Keratinocyte (primary cell): ENCODE results near the gene ELF1. TPM values are rescaled to one million over a fixed set of nuclear protein-coding genes. Genes with fewer than 3 reads are reported as not detected.
A peak's percentile ranks its signal among the peaks of the same experiment; 100 is the strongest.

ENCODE experiments used
- DNase-seq: peaks from one replicate; pipeline ENCODE4 v3.0.0-alpha.2; 2011; ENCODE audit warnings: low read depth, missing footprints, low spot score
- FAIRE-seq: peaks from 2 replicates; lab custom pipeline; 2011; peaks lifted over from hg19 to GRCh38; lab: Jason Lieb, UNC
- H2AFZ ChIP-seq: 2 replicates; pipeline ENCODE4 v1.6.0; 2012; ENCODE audit warnings: low read length, control low read depth, inconsistent platforms; ENCODE audit not compliant: control insufficient read depth
- H3K27ac ChIP-seq: 2 replicates; pipeline ENCODE4 v1.5.1; 2011; ENCODE audit warnings: low read length; ENCODE audit not compliant: control insufficient read depth, insufficient read depth
- H3K27me3 ChIP-seq: 3 replicates; pipeline ENCODE4 v1.6.0; 2011; ENCODE audit warnings: low read length; ENCODE audit not compliant: control insufficient read depth, insufficient read depth; ENCODE audit errors: extremely low read depth
- H3K36me3 ChIP-seq, 2 experiments: 2 replicates in 1 of 2; 3 replicates in 1 of 2; pipeline ENCODE4 v1.5.1; 2011; ENCODE audit warnings: low read length in 2 of 2, mild to moderate bottlenecking in 1 of 2; ENCODE audit not compliant: control insufficient read depth in 2 of 2, insufficient read depth in 2 of 2; ENCODE audit errors: extremely low read depth in 1 of 2
- H3K4me1 ChIP-seq: 3 replicates; pipeline ENCODE4 v1.5.1; 2011; ENCODE audit warnings: low read length; ENCODE audit not compliant: control insufficient read depth, insufficient read depth; ENCODE audit errors: extremely low read depth
- H3K4me2 ChIP-seq: 3 replicates; pipeline ENCODE4 v1.6.0; 2011; ENCODE audit warnings: low read depth, low read length; ENCODE audit not compliant: control insufficient read depth, insufficient read depth; ENCODE audit errors: extremely low read depth
- H3K4me3 ChIP-seq, 3 experiments: fragments of 200-600 bp in 1 of 3; sonication (generic) in 1 of 3; 2 replicates in 2 of 3; 3 replicates in 1 of 3; pipeline ENCODE4 v1.5.1; 2011 to 2016; ENCODE audit warnings: low read length in 3 of 3, mild to moderate bottlenecking in 3 of 3, control low read depth in 2 of 3, inconsistent platforms in 1 of 3, low read depth in 1 of 3, mixed read lengths in 1 of 3, mixed run types in 1 of 3, moderate library complexity in 1 of 3; ENCODE audit not compliant: control insufficient read depth in 2 of 3, insufficient read depth in 2 of 3; ENCODE audit errors: extremely low read depth in 1 of 3
- H3K79me2 ChIP-seq: 2 replicates; pipeline ENCODE4 v1.6.0; 2012; ENCODE audit warnings: low read length; ENCODE audit not compliant: control insufficient read depth, insufficient read depth
- H3K9ac ChIP-seq: 3 replicates; pipeline ENCODE4 v1.6.0; 2011; ENCODE audit warnings: low read length; ENCODE audit not compliant: control insufficient read depth, insufficient read depth; ENCODE audit errors: extremely low read depth
- H3K9me1 ChIP-seq: 3 replicates; pipeline ENCODE4 v1.6.0; 2011; ENCODE audit warnings: low read length; ENCODE audit not compliant: control insufficient read depth, insufficient read depth; ENCODE audit errors: extremely low read depth
- H3K9me3 ChIP-seq: 2 replicates; pipeline ENCODE4 v1.5.1; 2012; ENCODE audit warnings: low read depth, low read length; ENCODE audit not compliant: control insufficient read depth
- H4K20me1 ChIP-seq: 3 replicates; pipeline ENCODE4 v1.6.0; 2011; ENCODE audit warnings: low read length; ENCODE audit not compliant: control insufficient read depth, insufficient read depth; ENCODE audit errors: extremely low read depth
- EZH2 ChIP-seq: IDR thresholded peaks from one replicate; pipeline ENCODE4 v1.6.1; 2012; ENCODE audit warnings: inconsistent platforms, mild to moderate bottlenecking, low read length, moderate library complexity
- dilution Hi-C: fragments of 300-500 bp; cut with MboI; formaldehyde crosslinking; loops from one replicate; pipeline ENCODE4 v1.7.0; 2020; ENCODE audit warnings: low sequenced_read_pairs; ENCODE audit not compliant: extremely low pct_ligation_motif_present
- polyA plus RNA-seq, 5 experiments: library from polyadenylated mRNA; depleted of rRNA in 3 of 5; stranded (reverse) in 3 of 5; stranded (forward) in 1 of 5; unstranded in 1 of 5; fragments of >200 nt; gene quantifications; 1 replicate in 1 of 5; 2 replicates in 3 of 5; 3 replicates in 1 of 5; pipeline versions ENCODE4 v1.2.1 to v1.2.3, GENCODE V29; 2011 to 2012; ENCODE audit warnings: missing spikeins in 2 of 5, low read depth in 1 of 5, low replicate concordance in 1 of 5
- TF ChIP-seq, protein P1 (sequence below), 3 experiments: IDR thresholded peaks in 1 of 3; conservative IDR thresholded peaks in 1 of 3; optimal IDR thresholded peaks in 1 of 3; 2 replicates in 2 of 3; 3 replicates in 1 of 3; pipeline versions ENCODE3 to v1.5.1; 2011; ENCODE audit warnings: low read length in 3 of 3, mild to moderate bottlenecking in 3 of 3, moderate library complexity in 2 of 3, control low read depth in 1 of 3, inconsistent platforms in 1 of 3; ENCODE audit not compliant: insufficient read depth in 2 of 3; ENCODE audit errors: extremely low read depth in 1 of 3

Gene ELF1
- polyA plus RNA-seq, 1 donor (not counting 4 experiments of a cell fraction or from before 2014, with no cell fraction given), result 57.6 TPM

DNA sequence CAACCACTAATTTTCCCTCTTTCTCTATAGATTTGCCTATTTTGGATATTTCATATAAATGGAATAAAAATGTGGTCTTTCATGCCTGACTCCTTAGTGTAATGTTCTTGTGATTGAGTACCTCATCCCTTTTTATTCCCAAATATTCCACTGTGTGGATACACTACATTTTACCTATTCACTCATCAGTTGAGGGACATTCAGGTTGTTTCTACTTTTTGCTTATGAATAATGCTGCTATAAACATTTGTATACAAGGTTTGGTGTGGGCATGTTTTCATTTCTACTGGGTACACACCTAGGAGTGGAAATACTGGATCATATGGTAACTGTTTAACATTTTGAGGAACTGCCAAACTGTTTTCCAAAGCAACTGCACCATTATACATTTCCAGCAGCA, 37.1 kb upstream of the ELF1 start:
- Histone ChIP-seq H3K9me3 (no peaks in the 10 kb centered on the region), H3K27ac (no peak overlapping the region), H3K36me3 (no peaks in the 10 kb centered on the region), H3K4me1 (peaks cover 14% of the 10 kb centered on the region), H3K27me3 (no peaks in the 10 kb centered on the region), H3K4me2 (no peak overlapping the region), H2AFZ (no peak overlapping the region), H4K20me1 (no peaks in the 10 kb centered on the region), H3K79me2 (peaks cover 73% of the 10 kb centered on the region), H3K9ac (no peak overlapping the region), H3K9me1 (no peaks in the 10 kb centered on the region), H3K4me3 (no peak overlapping the region)
- dilution Hi-C loops, result no loop called here
- TF ChIP-seq, protein P1, sequence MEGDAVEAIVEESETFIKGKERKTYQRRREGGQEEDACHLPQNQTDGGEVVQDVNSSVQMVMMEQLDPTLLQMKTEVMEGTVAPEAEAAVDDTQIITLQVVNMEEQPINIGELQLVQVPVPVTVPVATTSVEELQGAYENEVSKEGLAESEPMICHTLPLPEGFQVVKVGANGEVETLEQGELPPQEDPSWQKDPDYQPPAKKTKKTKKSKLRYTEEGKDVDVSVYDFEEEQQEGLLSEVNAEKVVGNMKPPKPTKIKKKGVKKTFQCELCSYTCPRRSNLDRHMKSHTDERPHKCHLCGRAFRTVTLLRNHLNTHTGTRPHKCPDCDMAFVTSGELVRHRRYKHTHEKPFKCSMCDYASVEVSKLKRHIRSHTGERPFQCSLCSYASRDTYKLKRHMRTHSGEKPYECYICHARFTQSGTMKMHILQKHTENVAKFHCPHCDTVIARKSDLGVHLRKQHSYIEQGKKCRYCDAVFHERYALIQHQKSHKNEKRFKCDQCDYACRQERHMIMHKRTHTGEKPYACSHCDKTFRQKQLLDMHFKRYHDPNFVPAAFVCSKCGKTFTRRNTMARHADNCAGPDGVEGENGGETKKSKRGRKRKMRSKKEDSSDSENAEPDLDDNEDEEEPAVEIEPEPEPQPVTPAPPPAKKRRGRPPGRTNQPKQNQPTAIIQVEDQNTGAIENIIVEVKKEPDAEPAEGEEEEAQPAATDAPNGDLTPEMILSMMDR (optimal IDR thresholded peaks at IDR 0.05 in 1 of 3, IDR thresholded peaks at IDR 0.05 in 1 of 3, conservative IDR thresholded peaks at IDR 0.05 in 1 of 3; ENCODE audit: extremely low read depth in 1 of 3, insufficient read depth in 2 of 3, low read length in 3 of 3), result no peak
- no peak for TF ChIP-seq EZH2
- DNase-seq (no peak), FAIRE-seq (no peak)

DNA sequence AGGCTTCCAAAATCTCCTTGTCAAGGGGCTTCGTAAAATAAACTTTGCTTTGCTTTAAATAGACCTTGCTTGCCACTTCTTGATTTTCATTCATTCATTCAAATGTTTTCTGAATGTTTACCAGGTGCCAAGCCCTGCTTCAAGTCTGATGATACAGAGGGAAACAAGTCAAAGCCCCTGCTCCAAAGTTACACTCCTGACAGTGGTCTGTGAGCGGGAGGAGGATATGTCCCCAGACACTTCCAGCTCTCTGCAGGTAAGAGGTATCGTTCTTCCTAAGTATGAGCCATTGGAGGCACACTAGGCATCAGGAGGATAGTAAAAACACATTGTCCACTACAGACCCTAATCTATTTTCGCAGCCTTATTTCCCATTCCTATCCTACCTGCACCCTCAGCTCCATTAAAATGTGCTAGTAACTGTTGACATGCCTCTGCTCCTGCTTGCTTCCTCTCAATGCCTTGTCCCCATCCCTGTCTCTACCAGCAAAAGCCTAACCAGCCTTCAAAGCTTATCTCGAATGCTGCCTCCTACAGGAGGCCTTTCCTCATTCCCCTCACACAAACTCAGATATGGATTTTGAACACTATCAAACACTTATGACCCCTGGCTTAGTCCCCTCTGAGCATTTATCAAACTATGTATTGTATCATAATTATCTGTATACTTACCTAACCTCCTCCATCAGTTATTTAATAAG, 36.0 kb upstream of the ELF1 start:
- TF ChIP-seq EZH2, result no peak
- TF ChIP-seq, protein P1 (optimal IDR thresholded peaks at IDR 0.05 in 1 of 3, IDR thresholded peaks at IDR 0.05 in 1 of 3, conservative IDR thresholded peaks at IDR 0.05 in 1 of 3; ENCODE audit: extremely low read depth in 1 of 3, insufficient read depth in 2 of 3, low read length in 3 of 3), result peak; percentile 27 to 51 (median 38)
- DNase-seq, result no peak
- Histone ChIP-seq H3K9me1 (no peaks in the 10 kb centered on the region), H3K4me3 (no peak overlapping the region), H3K9me3 (no peaks in the 10 kb centered on the region), H3K4me2 (no peak overlapping the region), H2AFZ (no peak overlapping the region), H3K36me3 (no peaks in the 10 kb centered on the region), H3K27ac (no peak overlapping the region), H3K9ac (no peak overlapping the region), H4K20me1 (no peaks in the 10 kb centered on the region), H3K79me2 (peaks cover 77% of the 10 kb centered on the region), H3K4me1 (peaks cover 14% of the 10 kb centered on the region), H3K27me3 (no peaks in the 10 kb centered on the region)
- dilution Hi-C loops, result no loop called here
- FAIRE-seq, result peak; percentile 5
